GM21528 (cell line): ENCODE results near the gene MACROD2.
A peak's percentile ranks its signal among the peaks of the same experiment; 100 is the strongest.

Source experiments
- ATAC-seq: cut with Tn5 transposase; IDR thresholded peaks from one replicate; pipeline ENCODE4 v1.9.1; 2021; ENCODE audit warnings: mild to moderate bottlenecking, moderate library complexity; ENCODE audit not compliant: unreplicated experiment, low FRiP score

Gene MACROD2

GRCh38 chr20:14879020-14879697 is 883.8 kb downstream of the MACROD2 start:
- ATAC-seq = no peak

GRCh38 chr20:14879839-14880238 is 884.5 kb downstream of the MACROD2 start:
- ATAC-seq = no peak

- no peak for ATAC-seq
Observed at GRCh38 chr20:14881518-14881917, 886.2 kb downstream of the MACROD2 start.

DNA sequence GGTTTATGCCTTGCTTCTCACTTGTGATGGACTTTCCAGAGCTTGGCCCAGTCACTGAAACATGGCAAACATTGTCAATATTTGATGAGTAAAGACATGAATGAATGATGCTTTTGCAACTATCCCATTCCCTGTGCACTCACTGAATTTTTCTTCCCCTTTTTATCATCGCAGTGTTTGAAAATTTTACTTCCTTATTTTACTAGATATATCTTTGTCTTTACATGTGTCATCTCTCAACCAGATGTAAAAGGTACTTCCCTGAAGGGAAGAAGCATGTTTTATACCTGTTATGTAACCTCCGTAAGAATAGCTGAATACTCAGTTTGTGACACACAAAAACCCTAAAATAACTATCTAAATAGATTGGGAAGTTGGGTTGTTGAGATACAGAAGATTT is 886.8 kb downstream of the MACROD2 start:
- no peak for ATAC-seq

- ATAC-seq = no peak
Observed at GRCh38 chr20:14882846-14883245, 887.5 kb downstream of the MACROD2 start.

GRCh38 chr20:14883324-14883723 is 888.0 kb downstream of the MACROD2 start:
- no peak for ATAC-seq

- ATAC-seq = no peak
Observed at GRCh38 chr20:14885661-14886060, 890.3 kb downstream of the MACROD2 start.

GRCh38 chr20:14888134-14888533 is 892.8 kb downstream of the MACROD2 start:
- no peak for ATAC-seq

DNA sequence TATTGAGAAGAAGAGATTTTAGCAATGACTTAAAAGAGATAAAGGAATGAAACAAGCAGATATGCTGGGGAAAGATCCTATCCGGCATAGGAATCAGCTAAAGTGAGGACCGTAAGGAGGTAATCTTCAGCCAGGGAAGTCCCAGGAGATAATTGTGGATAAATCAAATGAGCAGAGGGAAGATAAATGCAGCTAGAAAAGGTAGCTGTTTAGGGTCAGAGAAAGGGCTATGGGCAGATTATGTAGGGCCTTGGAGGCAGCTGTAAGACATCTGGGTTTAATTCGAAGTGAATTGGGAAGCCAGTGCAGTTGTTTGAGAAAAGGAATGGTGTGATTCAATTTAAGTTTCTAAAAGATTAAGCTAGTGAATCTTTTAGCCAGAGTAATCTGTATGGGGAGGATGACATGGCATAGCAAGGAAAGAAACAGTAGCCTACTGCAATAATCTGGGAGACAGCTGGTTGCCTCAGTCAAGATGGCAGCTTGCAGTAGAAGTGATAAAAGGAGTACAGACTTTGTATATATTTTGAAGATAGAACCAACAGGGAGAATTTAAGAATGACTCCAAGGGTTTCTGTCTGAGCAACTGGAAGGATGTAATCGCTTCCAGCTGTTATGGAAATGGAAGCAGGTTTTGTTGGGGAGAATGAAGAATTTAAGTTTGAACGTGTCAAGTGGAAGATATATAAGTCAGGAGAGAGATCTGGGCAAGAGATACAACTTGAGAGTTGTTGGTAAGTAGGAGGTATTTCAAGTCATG is 894.4 kb downstream of the MACROD2 start:
- no peak for ATAC-seq

DNA sequence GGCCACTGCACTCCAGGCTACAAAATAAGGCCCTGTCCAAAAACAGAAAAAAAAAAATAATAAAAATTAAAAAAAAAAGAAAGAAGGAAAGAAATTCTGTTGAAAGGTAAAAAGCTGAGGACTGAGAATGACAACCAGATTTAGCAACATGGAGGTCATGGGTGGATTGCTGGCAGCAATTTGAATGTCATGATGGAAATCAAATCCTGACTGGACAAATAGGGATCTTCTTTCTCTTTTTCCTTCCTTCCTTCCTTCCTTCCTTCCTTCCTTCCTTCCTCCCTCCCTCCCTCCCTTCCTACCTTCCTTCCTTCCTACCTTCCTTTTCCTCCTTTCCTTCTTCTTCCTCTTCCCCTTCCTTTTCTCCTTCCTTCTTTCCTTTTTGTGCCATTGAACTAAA is 895.4 kb downstream of the MACROD2 start:
- ATAC-seq = no peak

DNA sequence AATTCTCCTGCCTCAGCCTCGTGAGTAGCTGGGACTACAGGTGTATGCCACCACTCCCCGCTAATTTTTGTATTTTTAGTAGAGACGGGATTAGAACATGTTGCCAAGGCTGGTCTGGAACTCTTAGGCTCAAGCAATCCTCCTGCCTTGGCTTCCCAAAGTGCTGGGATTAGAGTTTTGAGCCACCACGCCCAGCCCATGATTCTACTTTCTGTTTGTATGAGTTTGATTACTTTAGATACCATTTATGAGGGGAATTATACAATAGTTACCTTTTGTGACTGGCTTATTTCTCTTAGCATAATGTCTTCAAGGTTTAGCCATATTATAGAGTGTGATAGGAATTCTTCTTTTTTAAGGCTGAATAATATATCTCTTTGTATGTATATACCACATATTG is 897.5 kb downstream of the MACROD2 start:
- ATAC-seq = no peak

DNA sequence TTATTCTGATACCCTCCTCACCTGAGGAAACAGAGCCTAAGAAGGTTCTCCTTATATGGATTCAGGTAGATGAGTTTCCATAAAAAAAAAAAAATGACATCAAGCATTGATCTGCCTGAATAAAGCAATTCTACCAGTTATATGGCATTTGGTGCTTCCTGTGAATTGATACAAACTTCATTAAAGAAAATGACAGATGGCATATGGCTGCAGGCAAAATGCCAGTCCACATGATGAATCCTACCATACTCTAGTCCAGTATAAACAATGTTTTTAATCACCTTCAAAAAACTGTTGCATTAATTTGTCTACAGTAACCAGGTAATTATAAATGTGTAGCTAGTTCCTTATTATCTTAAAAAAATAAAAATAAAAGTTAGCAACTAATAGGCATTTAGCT is 901.3 kb downstream of the MACROD2 start:
- ATAC-seq = no peak

- ATAC-seq = no peak
Observed at GRCh38 chr20:14897608-14898007, 902.3 kb downstream of the MACROD2 start.

GRCh38 chr20:14902432-14903089 is 907.2 kb downstream of the MACROD2 start:
- peak; percentile 94 for ATAC-seq

DNA sequence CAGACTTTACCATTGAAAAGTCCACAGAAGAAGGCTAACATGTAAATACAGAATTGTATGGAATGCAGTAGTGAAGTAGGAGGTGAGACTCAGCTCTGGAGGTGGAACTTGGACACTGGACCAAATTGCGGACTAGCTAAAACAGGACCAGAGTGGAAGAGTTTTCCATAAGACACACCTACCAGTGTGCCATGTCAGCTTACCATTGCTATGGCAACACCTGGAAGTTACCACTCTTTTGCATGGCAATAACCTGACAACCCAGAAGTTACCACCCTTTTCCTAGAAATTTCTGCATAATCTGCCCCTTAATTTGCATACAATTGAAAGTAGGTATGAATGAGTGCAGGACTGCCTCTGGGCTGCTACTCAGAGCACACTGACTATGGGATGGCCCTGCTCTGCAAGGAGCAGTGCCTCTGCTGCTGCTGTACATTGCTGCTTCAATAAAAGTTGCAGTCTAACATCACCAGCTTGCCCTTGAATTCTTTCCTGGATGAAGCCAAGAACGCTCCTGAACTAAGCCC is 911.7 kb downstream of the MACROD2 start:
- no peak for ATAC-seq

DNA sequence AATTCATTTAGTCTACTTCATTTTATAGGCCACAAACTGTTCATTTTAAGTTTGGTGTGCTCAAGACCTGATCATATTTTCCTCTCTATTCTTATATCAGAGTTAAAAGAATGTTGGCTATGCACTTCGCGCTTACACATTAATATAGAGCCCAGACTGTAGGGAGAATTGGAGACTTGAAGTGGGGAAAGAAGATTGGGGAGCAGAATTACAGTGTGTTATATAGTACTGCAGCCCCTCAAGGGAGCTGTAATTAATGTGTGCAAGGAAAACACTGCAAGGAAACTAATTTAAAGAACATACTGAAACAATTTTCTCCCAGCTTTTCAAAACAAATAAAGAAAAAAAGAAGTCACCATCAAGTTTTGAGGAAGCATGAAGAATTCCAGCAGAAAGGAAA is 914.8 kb downstream of the MACROD2 start:
- no peak for ATAC-seq

DNA sequence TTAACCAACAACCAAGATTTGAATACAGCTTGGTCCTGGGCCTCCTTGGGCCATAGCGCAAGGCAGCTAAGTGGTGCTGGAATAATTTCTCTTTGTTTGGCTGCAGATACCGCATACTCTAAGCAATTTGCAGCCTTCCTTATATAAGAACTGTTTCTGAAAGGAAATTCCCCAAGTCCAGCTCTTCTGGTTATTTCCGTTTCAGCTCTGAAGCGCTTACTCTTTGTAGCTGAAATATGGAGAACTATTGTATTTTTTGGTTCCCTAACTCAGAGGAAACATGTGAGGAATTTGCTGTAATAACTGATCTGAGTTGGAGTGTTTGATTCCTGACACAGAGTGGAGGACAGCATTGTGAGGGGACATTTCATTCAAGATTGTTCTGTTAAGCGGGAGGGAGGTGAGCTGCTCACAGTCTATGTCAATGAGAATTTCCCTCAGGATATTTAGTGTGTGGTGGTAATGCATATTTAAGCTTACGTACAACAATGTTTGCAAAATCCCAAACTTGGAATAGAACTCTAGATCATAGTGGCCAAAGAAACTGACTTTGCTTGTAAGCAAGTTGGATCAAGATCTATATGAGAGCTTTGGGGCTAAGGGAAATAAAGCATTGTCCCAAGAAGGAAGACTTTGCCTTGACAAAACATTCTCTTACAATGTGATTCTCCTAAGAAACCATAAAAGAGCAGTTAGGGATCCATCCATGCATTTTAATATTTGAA is 918.7 kb downstream of the MACROD2 start:
- no peak for ATAC-seq

GRCh38 chr20:14914633-14915032 is 919.3 kb downstream of the MACROD2 start:
- no peak for ATAC-seq

GRCh38 chr20:14915356-14915755 is 920.0 kb downstream of the MACROD2 start:
- ATAC-seq = no peak

- no peak for ATAC-seq
Observed at GRCh38 chr20:14916360-14916920, 921.1 kb downstream of the MACROD2 start.
